Measurements from ENCODE around the gene NADSYN1.

- no peak for TF ChIP-seq POLR2A (IDR thresholded peaks at IDR 0.05)
- TF ChIP-seq, protein P1, sequence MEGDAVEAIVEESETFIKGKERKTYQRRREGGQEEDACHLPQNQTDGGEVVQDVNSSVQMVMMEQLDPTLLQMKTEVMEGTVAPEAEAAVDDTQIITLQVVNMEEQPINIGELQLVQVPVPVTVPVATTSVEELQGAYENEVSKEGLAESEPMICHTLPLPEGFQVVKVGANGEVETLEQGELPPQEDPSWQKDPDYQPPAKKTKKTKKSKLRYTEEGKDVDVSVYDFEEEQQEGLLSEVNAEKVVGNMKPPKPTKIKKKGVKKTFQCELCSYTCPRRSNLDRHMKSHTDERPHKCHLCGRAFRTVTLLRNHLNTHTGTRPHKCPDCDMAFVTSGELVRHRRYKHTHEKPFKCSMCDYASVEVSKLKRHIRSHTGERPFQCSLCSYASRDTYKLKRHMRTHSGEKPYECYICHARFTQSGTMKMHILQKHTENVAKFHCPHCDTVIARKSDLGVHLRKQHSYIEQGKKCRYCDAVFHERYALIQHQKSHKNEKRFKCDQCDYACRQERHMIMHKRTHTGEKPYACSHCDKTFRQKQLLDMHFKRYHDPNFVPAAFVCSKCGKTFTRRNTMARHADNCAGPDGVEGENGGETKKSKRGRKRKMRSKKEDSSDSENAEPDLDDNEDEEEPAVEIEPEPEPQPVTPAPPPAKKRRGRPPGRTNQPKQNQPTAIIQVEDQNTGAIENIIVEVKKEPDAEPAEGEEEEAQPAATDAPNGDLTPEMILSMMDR (IDR thresholded peaks at IDR 0.05), result no peak
These were observed 35.8 kb downstream of the NADSYN1 start for GRCh38 chr11:71488681-71489270.
